GM18867 (cell line): ENCODE measurements around the gene BBS9.

Experiments
- ATAC-seq: cut with Tn5 transposase; IDR thresholded peaks from one replicate; pipeline ENCODE4 v1.9.1; 2021; ENCODE audit warnings: mild to moderate bottlenecking, moderate library complexity; ENCODE audit not compliant: unreplicated experiment

The BBS9 gene

DNA sequence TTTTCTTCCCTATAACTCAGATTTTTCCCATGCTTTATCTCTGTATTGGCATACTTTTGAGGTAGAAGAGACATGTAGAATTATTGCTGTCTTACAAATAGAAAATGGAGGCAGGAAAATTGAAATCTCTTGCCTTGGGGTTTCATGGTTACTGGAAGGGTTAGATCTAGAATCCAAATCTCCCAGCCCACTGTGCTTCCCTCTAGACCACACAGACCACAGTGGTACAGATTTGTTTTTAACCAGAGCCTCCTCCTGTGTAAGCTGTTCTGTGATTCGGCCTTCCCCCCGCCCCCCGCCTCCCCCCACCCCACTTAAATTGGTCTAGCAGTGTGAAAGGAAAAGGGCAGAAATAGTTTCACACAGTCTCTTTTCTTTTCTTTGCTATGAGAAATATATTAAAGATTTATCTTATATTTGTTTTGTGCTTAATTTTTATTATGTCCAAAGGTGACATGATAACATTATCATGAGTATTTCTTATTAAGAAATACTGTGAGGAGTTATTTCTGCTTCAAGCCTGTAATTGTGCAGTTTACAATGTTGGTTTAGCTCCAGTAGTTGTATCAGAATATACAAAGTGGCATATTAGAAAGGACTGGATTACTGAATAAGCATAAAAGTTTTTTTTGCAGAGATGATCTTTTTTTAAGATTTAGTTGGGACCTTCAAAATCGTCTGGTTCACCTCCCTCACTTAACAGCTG, 407.2 kb downstream of the BBS9 start:
- no peak for ATAC-seq

- ATAC-seq = no peak
Measured at GRCh38 chr7:33537104-33537477, 407.7 kb downstream of the BBS9 start.

GRCh38 chr7:33539198-33539597, 409.8 kb downstream of the BBS9 start:
- ATAC-seq = no peak

- ATAC-seq = no peak
Measured at GRCh38 chr7:33539659-33540400, 410.5 kb downstream of the BBS9 start.

GRCh38 chr7:33547880-33548279, 418.5 kb downstream of the BBS9 start:
- no peak for ATAC-seq

DNA sequence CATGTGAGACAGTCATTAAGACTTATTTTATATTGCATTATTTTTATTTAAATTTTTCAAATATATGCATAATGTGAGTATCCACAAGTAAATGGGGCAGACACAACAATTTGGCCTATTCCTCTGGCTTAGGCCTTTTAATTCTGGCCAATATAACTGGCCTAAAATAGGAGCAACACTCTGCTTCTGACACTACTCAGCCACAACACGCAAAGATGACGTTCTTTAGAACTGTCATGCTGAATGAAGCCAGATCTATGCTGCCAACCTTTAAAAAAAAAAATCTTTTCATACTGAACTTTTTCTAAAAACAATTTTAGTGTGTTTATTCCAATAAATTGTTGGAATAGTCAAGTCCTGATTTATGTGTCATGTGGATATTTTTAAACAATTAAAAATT, 421.0 kb downstream of the BBS9 start:
- ATAC-seq = no peak

DNA sequence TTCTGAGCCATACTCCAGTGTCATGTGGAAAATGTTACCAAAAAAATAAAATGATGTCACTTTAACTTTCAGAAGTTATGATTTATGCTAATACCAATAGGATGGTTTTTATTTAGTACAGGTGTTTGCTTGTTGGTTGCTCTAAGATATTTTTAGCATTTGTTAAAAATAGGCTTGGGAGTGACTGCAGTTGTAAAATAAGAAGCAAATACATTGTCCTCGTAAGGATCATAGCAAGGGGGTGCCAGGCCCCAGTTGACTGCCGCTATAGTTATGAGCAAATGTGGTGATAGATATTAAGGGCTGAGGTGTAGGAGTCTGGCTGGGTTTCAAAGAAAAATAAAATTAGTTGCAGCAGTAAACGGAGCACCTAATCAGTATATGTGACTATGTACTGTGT, 421.6 kb downstream of the BBS9 start:
- ATAC-seq = no peak

DNA sequence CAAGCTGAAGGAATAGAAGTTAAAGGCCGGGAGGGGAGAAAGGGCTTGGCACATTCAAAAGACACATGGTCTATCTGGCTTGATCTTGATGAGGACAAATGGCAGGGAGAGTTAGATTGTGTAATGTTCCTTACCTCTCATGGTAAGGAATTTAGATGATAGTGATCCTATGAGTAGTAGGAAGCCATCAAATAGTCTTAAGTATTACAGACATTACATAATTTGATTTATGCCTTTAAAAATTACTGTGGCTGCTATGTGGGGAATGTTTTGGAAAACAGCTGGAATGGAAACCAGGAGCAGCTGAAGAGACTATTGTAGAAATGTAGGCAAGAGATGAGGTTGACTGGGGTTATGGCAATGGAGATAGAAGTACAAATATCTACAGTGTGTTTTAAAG, 424.7 kb downstream of the BBS9 start:
- no peak for ATAC-seq

GRCh38 chr7:33554576-33554975, 425.2 kb downstream of the BBS9 start:
- ATAC-seq = no peak

DNA sequence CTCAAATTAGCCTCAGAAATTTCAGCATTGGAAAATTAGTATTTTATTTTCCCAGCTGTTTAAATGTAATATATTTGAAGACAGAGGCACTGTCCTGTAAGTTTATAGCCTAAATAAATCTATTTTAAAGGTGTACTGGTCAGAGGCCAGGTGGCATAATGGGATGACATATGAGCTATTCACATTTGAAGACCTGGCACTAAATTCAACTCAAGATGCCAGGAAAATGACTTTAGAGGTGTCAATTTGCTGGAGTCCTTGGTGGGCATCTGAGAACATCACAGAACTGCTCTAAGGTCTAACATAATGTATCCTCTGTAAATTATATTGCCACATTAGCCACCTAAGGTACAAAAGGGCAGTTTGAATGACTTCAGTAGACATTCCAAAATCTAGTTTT, 427.1 kb downstream of the BBS9 start:
- no peak for ATAC-seq

- ATAC-seq = no peak
Measured at GRCh38 chr7:33558549-33559323, 429.4 kb downstream of the BBS9 start.

DNA sequence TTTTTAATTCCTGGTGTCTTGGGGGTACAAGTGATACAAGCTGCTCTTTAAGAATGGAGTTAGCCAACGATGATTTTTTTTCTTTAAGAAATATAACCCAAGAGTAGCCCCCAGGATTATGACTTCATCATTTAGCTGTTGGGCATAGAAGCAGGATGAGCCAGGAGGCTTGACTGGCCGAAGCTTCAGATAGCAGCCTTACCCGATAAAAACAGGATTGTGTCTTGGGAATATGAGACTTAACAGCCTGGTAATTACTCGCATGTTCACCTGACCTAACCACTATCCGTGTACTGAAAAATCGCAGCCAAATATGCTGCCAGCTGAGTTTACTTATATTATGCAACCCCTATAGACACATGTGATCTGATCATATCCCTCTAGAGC, 430.0 kb downstream of the BBS9 start:
- no peak for ATAC-seq

DNA sequence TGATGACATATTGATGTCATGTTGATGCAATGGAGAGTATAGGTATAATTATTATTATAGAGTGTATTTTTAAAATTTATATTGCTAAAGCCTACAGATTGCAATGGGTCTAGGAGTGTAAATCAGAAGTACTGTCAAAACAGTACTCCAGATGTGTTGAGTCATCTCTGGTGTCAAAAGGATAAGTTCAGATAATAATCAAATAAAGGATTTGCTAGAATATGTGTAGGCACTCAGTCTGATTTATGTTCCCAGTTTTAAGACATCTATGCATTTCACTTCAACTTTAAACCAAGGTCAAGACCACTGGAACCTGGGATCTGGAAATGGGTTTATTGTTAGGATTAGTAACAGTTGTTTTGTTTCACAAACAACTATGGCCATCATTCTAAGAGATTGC, 433.6 kb downstream of the BBS9 start:
- ATAC-seq = no peak

GRCh38 chr7:33563651-33564050, 434.3 kb downstream of the BBS9 start:
- ATAC-seq = no peak

- ATAC-seq = no peak
Measured at GRCh38 chr7:33578166-33578565, 448.8 kb downstream of the BBS9 start.

DNA sequence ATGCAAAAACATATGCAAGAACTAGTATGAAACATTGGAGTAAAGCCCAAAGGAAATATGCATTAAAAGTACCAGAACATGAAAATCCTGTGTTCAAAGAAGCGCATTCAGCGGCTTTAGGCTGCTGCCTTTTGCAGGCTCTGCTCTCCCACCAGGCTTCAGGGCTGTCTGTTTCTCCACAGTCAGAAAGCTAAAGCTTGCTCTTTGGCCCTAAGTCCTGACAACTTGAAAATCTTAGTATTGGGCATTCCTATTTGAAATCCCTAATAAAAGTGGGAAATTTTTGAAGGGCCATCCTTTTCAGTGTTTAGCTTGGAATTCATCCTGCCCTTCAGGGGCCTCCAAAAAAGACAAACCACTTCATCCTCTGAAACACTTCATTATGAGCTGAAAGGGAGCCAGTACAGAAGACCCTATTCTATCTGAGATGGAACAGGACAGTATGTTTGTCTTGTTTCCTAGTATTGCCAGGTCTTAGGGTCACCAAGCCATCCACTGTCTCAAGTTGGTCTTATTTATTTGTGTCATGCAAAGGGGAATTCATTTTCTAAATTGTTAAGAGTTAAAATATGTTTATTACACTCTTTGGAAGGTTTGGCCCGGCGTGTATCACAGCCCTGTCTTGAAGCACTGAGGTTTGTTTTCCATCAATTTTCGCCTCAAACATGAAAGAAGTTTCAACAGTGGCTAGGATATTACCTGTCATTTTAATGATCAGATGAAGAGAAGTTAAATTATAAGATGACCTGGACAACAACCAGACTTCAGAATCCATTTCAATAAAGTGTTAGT, 449.7 kb downstream of the BBS9 start:
- ATAC-seq = no peak

DNA sequence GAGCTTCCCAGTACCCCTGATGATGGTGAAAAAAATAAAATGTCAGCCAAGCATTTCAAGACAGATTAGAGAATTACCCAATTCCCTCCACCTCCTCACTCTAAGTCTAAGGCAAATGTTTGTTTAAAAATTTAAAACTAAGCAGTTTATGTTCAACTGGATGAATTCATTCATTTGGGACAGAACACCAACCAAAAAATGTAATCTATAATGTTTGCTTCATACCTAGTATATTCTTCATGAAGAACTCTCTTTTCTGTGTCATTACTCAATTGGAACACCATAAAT, 450.3 kb downstream of the BBS9 start:
- ATAC-seq = no peak

- ATAC-seq = no peak
Measured at GRCh38 chr7:33581236-33581635, 451.9 kb downstream of the BBS9 start.

GRCh38 chr7:33582104-33582503, 452.7 kb downstream of the BBS9 start:
- no peak for ATAC-seq

- no peak for ATAC-seq
Measured at GRCh38 chr7:33582533-33582932, 453.2 kb downstream of the BBS9 start.

DNA sequence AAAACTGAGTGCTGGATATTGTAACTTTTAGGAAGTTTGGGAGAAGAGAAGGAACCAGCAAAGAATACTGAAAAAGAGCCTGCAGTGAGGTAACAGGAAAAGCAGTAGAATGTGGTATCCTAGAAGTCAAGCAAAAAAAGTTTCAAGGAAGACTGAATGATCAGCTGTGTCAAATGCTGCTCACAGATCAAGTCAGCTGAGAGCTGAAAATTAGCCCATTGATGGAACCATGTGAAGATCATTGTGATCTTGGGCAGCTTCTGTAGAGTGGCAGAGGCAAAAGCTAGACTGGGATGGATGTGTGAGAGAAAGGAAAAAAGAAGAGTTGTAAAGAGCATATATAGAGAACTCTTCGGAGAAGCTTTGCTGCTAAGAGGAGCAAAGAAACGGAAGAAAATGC, 460.5 kb downstream of the BBS9 start:
- no peak for ATAC-seq
